SK-N-MC (cell line): ENCODE measurements around the gene MAP3K21.

Source experiments
- EZH2 ChIP-seq: fragments of 200-600 bp; sonication (generic); IDR thresholded peaks from one replicate; pipeline ENCODE4 v1.6.1; 2017; ENCODE audit warnings: antibody characterized with exemption
- POLR2AphosphoS5 ChIP-seq: IDR thresholded peaks from 2 replicates; pipeline ENCODE4 v1.6.1; 2012; ENCODE audit warnings: mild to moderate bottlenecking, low read depth, low read length, borderline replicate concordance

DNA sequence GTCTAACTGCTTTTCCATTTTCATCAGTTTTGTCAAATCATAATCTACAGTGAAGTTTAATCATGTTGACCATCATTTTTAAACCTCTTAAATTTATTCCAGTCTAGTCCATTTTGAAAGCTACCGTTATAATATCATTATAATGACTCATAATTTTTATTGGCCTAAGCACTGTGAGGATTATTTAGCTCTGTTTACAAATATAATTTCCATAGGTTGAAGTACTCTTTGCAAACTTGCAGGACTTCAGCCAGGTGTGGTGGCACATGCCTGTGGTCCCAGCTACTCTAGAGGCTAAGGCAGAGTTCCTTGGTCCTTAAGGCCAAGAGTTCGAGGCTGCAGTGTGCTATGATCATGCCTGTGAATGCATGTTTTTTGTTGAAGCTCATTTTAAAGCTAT is 54.3 kb downstream of the MAP3K21 start:
- TF ChIP-seq EZH2 (no peak), POLR2AphosphoS5 (no peak)
